ENCODE results near the gene SET.
"Not testable (repeated sequence)": the region's sequence is repeated elsewhere in the genome, so short reads cannot be mapped to it uniquely, and the experiment has no call there.

SET gene

GRCh38 chr9:128688501-128689292, at the start of gene SET:
TSS of gene SET (plus strand) at chr9:128689222. CDS start at chr9:128689583, 361 bp downstream.
- peak; percentile 62 to 85 for DNase-seq (ENCODE audit: extremely low read depth in 1 of 2, low read depth in 1 of 2)

- DNase-seq (ENCODE audit: extremely low read depth in 1 of 2, low read depth in 1 of 2) = no peak
Observed at GRCh38 chr9:128640603-128641002, 48.4 kb upstream of the SET start.

- DNase-seq (ENCODE audit: extremely low read depth in 1 of 2, low read depth in 1 of 2) = no peak
Observed at GRCh38 chr9:128642675-128643245, 46.3 kb upstream of the SET start.

- no peak for DNase-seq (ENCODE audit: extremely low read depth in 1 of 2, low read depth in 1 of 2)
Observed at GRCh38 chr9:128643519-128644300, 45.3 kb upstream of the SET start.

- peak; percentile 34 to 60 for DNase-seq (ENCODE audit: extremely low read depth in 1 of 2, low read depth in 1 of 2)
Observed at GRCh38 chr9:128648206-128648605, 40.8 kb upstream of the SET start.

- DNase-seq (ENCODE audit: extremely low read depth in 1 of 2, low read depth in 1 of 2) = no peak
Observed at GRCh38 chr9:128651798-128652197, 37.2 kb upstream of the SET start.

GRCh38 chr9:128653908-128654307, 35.1 kb upstream of the SET start:
- DNase-seq (ENCODE audit: extremely low read depth in 1 of 2, low read depth in 1 of 2) = no peak

GRCh38 chr9:128654481-128654880, 34.5 kb upstream of the SET start:
- no peak for DNase-seq (ENCODE audit: extremely low read depth in 1 of 2, low read depth in 1 of 2)

GRCh38 chr9:128656416-128657343, 32.3 kb upstream of the SET start, which contains the start of gene DYNC2I2:
TSS of gene DYNC2I2 (minus strand) at chr9:128656847. CDS start at chr9:128656726, 121 bp downstream.
- DNase-seq (ENCODE audit: extremely low read depth in 1 of 2, low read depth in 1 of 2) = peak; percentile 92 to 96

- DNase-seq (ENCODE audit: extremely low read depth in 1 of 2, low read depth in 1 of 2) = no peak
Observed at GRCh38 chr9:128657344-128657704, 31.7 kb upstream of the SET start.

GRCh38 chr9:128657796-128658195, 31.2 kb upstream of the SET start:
- no peak for DNase-seq (ENCODE audit: extremely low read depth in 1 of 2, low read depth in 1 of 2)

GRCh38 chr9:128666481-128666941, 22.5 kb upstream of the SET start:
- DNase-seq (ENCODE audit: extremely low read depth in 1 of 2, low read depth in 1 of 2) = not testable (repeated sequence)

GRCh38 chr9:128669786-128670185, 19.2 kb upstream of the SET start:
- DNase-seq (ENCODE audit: extremely low read depth in 1 of 2, low read depth in 1 of 2) = no peak

- no peak for DNase-seq (ENCODE audit: extremely low read depth in 1 of 2, low read depth in 1 of 2)
Observed at GRCh38 chr9:128675382-128675781, 13.6 kb upstream of the SET start.

GRCh38 chr9:128677794-128678193, 11.2 kb upstream of the SET start:
- no peak for DNase-seq (ENCODE audit: extremely low read depth in 1 of 2, low read depth in 1 of 2)

GRCh38 chr9:128683340-128684064, 5.5 kb upstream of the SET start:
- no peak for DNase-seq (ENCODE audit: extremely low read depth in 1 of 2, low read depth in 1 of 2)

GRCh38 chr9:128684065-128684324, 5.0 kb upstream of the SET start:
- no peak for DNase-seq (ENCODE audit: extremely low read depth in 1 of 2, low read depth in 1 of 2)

GRCh38 chr9:128684325-128685199, 4.5 kb upstream of the SET start:
- DNase-seq (ENCODE audit: extremely low read depth in 1 of 2, low read depth in 1 of 2) = peak; percentile 31 to 55
